SW480 (cell line): Measurements from ENCODE around the gene PIM1.
"Not testable (repeated sequence)": the region's sequence is repeated elsewhere in the genome, so short reads cannot be mapped to it uniquely, and the experiment has no call there.

ENCODE experiments used
- DNase-seq: peaks from one replicate; pipeline ENCODE4 v3.0.0-alpha.2; 2016; ENCODE audit warnings: low spot score

Gene PIM1

DNA sequence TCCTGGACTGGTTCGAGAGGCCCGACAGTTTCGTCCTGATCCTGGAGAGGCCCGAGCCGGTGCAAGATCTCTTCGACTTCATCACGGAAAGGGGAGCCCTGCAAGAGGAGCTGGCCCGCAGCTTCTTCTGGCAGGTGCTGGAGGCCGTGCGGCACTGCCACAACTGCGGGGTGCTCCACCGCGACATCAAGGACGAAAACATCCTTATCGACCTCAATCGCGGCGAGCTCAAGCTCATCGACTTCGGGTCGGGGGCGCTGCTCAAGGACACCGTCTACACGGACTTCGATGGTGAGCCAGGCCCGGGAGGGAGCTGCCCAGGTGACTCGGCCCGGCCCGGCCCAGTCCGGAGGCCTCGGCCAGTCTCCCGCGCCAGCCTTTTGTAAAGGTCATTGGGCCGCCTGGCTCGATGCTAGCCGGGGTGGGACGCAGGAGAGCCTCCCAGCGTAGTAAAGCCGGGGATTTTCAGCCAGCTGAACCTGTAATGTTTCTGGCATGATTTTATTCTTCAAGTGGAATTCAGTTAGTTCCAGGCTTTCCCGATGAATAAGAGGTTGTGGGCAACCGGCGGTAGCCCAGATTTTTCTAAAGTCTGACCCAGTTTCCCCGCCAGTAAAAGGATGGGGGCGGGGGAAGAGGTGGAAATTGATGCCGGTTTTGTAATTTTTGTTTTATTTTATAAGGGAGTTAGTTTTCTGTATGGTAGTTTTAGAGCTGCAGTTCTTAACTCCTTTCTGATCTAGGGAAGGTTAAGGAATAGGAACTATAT, 1.4 kb downstream of the PIM1 start:
- DNase-seq: peak; percentile 41

DNA sequence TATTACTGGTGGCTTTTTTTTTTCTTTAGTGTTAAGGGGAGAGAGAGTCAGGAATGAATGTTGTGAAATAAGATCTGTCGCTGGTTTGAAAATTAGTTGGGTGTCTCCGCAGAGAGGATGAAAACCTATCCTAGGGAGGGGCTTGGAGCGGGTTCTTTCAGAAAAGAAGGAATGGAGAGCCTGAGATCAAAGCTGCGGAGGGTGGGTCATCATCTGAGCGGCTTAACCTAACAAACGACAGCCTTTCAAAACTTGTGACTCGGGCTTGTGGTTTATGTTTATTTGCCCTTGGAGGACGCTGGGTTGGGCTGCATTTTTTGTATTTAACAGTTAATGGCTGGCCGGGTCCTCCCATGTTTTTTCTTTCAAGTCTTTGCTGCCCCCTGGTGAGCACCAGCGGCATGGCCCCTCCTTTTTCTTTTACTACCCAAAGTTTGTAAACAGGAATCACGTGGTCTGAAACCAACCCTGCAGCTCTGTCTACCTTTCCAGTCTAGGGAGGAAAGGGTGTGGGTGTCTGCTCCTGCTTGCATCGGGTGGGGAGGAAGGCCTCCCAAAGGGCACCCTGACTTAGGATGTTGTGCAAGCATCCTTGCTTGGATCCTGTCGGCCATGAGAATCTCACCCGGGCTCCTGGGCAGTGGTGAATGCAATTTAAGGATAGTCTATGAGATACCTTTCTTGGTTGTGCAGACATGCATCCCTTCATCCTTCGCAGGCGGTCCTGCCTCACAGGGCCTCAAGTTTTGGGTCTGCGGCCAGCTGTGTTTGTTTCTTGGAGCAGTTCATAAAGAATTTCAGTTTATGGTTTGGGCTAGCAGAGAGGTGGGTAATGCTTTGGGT, 2.2 kb downstream of the PIM1 start:
- peak; percentile 98 for DNase-seq

- no peak for DNase-seq
These were observed 3.0 kb downstream of the PIM1 start for GRCh38 chr6:37172912-37173492.

DNA sequence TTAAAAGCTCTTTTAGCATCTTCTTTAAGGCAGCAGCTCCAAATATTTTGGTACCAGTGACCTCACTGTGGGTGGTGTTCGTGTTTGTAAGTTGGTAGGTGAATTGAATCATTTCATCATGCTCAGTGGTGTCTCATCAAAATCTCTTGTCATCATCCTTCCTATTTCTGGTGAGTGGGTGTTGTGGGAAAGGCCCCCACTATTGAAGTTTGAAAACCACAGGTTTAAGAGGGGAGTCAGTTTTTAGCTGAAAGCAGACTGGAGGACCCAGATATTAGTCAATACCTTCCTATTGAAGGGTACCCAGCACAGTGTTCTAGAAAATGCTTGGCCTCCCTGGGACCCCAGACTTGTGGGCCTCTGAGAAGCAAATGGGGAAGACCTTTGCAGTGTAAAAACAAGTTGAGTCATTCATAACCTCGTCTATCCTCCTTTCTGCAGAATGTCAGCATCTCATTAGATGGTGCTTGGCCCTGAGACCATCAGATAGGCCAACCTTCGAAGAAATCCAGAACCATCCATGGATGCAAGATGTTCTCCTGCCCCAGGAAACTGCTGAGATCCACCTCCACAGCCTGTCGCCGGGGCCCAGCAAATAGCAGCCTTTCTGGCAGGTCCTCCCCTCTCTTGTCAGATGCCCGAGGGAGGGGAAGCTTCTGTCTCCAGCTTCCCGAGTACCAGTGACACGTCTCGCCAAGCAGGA, 3.7 kb downstream of the PIM1 start:
- no peak for DNase-seq

DNA sequence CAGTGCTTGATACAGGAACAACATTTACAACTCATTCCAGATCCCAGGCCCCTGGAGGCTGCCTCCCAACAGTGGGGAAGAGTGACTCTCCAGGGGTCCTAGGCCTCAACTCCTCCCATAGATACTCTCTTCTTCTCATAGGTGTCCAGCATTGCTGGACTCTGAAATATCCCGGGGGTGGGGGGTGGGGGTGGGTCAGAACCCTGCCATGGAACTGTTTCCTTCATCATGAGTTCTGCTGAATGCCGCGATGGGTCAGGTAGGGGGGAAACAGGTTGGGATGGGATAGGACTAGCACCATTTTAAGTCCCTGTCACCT, 4.2 kb downstream of the PIM1 start:
- no peak for DNase-seq

- DNase-seq: no peak
These were observed 4.8 kb downstream of the PIM1 start for GRCh38 chr6:37174515-37175331.

- DNase-seq: no peak
These were observed 5.6 kb downstream of the PIM1 start for GRCh38 chr6:37175332-37176267.

DNA sequence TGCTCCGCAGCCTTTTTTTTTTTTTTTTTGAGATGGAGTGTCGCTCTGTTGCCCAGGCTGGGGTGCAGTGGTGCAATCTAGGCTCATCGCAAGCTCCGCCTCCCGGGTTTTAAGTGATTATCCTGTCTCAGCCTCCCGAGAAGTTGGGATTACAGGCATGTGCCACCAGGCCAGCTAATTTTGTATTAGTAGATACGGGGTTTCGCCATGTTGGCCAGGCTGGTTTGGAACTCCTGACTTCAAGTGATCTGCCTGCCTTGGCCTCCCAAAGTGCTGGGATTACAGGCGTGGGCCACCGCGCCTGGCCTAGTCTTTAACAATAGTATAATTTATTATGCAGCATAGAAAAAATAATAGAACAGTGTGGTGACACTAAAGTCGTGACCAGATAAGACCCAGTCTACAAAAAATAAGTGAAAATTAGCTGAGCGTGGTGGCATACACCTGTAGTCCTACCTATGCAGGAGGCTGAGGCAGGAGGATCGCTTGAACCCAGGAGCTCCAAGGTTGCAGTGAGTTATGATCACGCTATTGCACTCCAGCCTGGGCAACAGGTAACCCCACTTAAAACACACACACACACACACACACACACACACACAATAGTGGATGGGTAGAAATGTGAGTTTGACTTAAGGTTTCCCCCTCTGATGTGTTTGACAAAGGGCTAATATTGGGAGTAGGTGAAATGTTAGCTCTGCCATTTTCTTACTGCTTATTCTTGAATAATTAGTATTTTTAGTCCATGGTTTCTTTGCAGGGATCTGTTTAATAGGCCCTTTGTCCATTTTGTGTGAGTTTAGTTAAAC, 6.5 kb downstream of the PIM1 start:
- no peak for DNase-seq

GRCh38 chr6:37177077-37177934, 7.4 kb downstream of the PIM1 start:
- DNase-seq: no peak

DNA sequence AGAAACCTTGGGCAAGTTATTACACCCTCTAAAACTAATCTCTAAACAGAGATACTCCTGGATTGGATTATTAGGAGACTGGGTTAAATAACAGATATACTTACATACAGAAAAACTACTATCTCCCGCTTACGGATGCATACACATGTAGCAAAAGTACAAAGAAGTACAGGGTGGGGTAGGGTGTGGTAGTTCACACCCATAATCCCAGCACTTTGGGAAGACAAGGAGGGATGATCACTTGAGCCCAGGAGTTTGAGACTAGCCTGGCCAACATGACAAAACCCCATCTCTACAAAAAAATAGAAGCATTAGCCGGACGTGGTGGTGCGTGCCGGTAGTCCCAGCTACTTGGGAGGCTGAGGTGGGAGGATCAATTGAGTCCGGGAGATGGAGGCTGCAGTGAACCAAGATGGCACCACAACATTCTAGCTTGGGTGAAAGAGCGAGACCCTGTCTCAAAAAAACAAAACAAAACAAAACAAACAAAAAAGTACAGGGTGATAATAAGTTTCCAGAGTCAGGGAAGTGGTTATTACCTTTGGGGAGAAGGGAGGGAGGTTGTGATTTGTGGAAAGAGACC, 8.1 kb downstream of the PIM1 start:
- DNase-seq: no peak

DNA sequence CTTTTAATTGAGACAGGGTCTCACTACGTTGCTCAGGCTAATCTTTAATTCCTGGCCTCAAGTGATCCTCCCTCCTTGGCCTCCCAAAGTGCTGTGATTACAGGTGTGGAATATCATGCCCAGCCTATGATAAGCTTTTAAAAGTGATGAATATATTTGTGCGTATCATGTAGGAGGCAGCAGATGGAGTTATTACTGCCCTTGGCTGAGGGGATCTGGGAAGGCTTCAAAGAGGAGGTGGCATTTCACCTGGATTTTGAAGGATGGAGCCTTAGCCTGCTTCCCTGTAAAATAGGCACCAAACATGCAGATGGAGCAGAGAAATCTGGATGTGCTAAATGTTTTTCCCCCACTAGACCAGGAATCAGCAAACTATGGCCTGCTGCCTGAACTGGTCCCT, 10.1 kb downstream of the PIM1 start:
- DNase-seq: no peak

- DNase-seq: not testable (repeated sequence)
These were observed 10.7 kb downstream of the PIM1 start for GRCh38 chr6:37180610-37181009.

DNA sequence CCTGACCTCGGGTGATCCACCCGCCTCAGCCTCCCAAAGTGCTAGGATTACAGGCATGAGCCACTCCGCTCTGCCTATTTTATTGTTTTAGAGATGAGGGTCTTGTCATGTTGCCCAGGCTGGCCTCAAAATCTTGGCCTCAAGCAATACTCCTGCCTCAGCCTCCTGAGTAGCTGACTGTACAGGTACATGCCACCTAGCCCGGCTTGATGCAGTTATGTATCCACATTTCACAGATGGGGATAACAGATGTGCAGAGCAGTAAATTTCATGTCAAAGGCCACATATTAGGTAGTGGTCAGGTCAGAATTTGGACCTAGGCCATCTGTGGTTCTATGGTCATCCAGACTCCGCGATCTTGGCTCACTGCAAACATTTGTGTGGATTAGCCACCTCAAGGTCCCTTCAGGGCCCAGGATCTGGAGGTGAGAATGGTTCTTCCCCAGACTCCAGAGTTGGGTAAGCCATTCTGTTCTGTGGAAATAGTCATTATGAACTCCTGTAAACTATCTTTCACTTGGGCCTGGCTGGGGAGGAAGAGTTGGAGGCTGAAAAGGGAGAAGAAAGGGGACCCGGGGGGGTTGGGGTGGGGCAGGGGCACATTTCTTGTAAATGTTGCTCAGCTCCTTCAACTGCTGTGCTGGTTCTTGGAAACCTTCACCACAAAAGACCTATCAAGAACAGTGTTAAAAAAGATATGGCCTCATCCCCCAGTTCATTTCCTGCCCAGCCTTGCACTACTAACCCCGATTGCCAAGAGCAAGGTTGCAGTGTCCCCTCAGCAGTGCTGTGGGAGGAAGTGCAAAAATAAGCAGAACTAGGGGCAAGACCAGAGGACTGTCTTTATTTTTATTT, 13.0 kb downstream of the PIM1 start:
- no peak for DNase-seq

DNA sequence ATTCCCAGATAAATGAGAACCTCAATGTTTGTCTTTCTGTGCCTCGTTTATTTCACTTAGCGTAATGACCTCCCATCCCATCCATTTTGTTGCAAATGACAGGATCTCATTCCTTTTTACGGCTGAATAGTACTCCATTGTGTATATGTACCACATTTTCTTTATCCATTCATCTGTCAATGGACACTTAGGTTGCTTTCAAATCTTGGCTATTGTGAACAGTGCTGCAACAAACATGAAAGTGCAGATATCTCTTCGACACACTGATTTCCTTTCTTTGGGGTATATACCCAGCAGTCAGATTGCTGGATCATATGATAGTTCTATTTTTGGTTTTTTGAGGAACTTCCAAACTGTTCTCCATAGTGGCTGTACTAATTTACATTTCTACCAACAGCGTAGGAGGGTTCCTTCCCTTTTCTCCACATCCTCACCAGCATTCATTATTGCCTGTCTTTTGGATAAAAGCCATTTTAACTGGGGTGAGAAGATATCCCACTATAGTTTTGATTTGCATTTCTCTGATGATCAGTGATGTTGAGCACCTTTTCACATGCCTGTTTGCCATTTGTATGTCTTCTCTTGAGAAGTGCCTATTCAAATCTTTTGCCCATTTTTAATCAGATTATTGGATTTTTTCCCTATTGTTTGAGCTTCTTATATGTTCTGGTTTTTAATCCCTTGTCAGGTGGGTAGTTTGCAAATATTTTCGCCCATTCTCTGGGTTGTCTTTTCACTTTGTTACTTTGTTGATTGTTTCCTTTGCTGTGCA, 16.2 kb downstream of the PIM1 start:
- DNase-seq: not testable (repeated sequence)

- DNase-seq: no peak
These were observed 17.5 kb downstream of the PIM1 start for GRCh38 chr6:37187321-37188022.

- DNase-seq: no peak
These were observed 19.1 kb downstream of the PIM1 start for GRCh38 chr6:37188962-37189510.
